GM19193 (cell line): ENCODE results near the gene CD160.

ENCODE experiments used
- POLR2A ChIP-seq: IDR thresholded peaks from 4 replicates; pipeline ENCODE4 v1.6.1; 2011; ENCODE audit not compliant: insufficient read depth, insufficient read length; ENCODE audit errors: extremely low read depth

CD160 gene

GRCh38 chr1:145786271-145786670 lies 67.0 kb downstream of the CD160 start:
- TF ChIP-seq POLR2A, result no peak

DNA sequence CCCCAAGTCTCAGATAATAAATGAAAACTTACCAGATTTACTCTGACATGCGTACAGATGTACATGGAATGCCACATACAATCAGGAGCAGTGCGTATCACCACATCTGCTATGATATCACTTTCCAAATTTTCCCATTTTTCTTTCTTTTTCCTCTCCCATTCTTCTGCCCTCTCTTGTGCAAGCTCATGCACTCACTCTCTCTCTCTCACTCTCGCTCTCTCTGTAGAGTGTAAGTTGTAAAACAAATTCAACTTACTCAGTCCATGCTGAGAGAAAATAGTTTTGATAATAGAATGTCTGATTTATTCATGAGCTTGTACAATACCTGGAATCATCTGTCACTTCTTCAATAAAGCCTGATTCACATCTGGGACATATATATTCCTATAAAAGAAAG lies 69.3 kb downstream of the CD160 start:
- TF ChIP-seq POLR2A, result no peak
